GM18502 (cell line): ENCODE results near the gene IGFBP4.
"Not testable (repeated sequence)": the region's sequence is repeated elsewhere in the genome, so short reads cannot be mapped to it uniquely, and the experiment has no call there.

Source experiments
- ATAC-seq: cut with Tn5 transposase; IDR thresholded peaks from one replicate; pipeline ENCODE4 v1.9.1; 2021; ENCODE audit warnings: mild to moderate bottlenecking; ENCODE audit not compliant: unreplicated experiment, poor library complexity

Gene IGFBP4

DNA sequence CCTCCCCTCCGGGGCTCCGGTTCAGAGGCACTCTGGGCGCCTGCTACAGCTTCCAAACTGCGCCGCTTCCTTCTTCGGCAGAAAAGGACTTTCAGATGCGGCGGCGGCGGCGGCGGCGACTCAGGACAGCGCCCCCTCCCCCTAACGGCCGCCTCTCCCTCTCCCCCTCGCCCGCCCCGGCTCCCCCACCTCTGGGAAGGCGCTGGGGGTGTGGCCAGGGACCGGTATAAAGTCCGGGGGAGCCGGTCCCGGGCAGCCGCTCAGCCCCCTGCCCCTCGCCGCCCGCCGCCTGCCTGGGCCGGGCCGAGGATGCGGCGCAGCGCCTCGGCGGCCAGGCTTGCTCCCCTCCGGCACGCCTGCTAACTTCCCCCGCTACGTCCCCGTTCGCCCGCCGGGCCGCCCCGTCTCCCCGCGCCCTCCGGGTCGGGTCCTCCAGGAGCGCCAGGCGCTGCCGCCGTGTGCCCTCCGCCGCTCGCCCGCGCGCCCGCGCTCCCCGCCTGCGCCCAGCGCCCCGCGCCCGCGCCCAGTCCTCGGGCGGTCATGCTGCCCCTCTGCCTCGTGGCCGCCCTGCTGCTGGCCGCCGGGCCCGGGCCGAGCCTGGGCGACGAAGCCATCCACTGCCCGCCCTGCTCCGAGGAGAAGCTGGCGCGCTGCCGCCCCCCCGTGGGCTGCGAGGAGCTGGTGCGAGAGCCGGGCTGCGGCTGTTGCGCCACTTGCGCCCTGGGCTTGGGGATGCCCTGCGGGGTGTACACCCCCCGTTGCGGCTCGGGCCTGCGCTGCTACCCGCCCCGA lies at the start of gene IGFBP4:
Gene IGFBP4, plus strand, starts transcription at position 255 of the 792 bp plus-strand sequence. Its CDS starts 286 bp downstream, at position 541.
- no peak for ATAC-seq

DNA sequence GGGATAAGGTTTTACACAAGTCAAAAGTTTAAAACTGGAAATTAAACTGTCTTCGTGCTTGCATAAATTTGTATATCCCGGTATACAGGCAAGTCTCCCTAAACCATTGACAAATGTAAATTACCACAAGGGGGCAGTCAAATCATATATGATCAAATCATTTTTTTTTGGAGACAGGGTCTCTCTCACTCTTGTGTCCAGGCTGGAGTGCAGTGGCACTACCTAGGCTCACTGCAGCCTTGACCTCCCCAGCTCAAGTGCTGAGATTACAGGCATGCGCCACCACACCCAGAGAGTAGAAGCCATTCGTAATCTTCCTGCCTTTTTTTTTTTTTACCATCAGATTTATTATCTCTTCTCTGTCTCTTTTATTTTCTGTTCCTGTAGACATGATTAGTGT lies 44.1 kb upstream of the IGFBP4 start:
- ATAC-seq = no peak

DNA sequence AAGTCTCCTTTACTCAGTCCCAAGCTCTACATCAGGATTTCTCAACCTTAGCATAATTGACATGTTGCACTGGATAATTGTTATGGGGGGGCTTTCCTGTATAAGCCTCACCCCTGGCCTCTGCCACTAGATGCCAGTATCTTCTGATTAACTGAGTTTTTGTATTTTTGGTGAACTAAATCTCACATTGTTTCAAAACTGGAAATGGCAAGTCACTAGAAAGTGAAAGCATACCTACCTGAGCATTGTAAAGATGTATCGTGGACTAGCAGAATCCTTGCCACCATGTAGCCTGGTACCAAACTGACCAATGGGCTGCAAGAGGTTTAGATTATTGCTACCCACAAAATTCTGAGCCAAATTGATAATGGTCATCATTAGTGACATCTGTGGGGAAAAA lies 40.6 kb upstream of the IGFBP4 start:
- ATAC-seq = no peak

DNA sequence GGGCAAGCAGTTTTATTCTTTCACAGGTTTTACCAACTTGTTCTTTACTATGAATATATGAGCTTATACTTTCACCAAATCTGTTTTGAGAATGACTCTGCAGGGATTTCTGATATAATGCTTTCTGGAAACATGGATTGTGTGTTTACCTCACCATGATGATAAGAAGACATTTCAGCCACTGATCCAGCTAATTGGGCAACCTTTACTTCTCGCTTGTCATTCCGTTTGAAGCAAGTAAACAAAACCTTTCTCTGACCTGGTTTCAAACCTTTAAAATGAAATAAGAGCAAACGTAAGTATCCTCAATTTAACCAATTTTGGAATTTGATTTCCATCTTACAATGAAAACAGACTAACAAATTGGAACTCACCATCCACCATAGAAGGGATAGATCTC lies 39.2 kb upstream of the IGFBP4 start:
- no peak for ATAC-seq

DNA sequence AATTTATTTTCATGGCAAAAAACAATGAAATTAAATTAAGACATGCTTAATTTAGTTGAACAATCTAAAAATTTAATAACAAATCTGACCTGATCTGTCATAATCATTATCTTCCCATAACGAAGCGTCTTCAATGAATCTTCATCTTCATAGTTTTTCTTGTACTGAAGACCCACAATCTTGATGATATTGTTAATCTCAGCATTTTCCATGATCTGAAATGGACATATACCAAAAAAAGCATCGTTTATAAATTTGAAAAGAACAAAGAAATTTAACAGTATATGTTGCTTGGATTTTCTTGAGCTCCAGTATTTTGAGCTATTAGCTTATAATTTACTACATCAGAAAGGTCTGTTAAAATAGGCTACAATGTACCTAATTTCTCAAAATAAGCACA lies 35.8 kb upstream of the IGFBP4 start:
- ATAC-seq = no peak

DNA sequence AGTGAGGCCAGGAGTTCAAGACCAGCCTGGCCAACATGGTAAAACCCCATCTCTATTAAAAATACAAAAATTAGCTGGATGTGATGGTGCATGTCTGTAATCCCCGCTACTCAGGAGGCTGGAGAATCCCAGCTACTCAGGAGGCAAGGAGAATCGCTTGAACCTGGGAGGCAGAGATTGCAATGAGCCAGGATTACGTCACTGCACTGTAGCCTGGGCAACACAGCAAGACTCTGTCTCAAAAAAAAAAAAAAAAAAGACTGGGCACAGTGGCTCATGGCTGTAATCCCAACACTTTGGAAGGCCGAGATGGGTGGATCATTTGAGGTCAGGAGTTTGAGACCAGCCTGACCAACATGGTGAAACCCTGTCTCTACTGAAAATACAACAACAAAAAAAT lies 33.7 kb upstream of the IGFBP4 start:
- not testable (repeated sequence) for ATAC-seq

DNA sequence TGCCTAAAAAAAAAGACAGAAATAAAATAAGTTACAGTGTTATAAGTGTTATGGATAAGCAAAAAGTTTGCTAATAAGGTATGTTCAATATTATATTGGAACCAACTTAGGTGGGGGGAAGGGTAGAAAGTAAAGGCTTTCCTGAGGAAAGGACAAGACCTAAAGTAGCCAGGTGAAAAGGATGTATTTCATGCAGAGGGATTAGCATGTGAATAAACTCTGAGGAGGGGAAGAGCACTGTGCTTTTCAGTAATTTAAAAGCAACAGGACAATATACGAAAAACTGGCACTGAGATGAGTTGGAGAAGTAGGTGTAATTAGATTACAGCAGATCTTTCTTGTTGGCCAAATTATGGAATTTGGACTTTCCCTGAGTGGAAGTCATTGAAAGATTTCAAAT lies 33.2 kb upstream of the IGFBP4 start:
- ATAC-seq = no peak

DNA sequence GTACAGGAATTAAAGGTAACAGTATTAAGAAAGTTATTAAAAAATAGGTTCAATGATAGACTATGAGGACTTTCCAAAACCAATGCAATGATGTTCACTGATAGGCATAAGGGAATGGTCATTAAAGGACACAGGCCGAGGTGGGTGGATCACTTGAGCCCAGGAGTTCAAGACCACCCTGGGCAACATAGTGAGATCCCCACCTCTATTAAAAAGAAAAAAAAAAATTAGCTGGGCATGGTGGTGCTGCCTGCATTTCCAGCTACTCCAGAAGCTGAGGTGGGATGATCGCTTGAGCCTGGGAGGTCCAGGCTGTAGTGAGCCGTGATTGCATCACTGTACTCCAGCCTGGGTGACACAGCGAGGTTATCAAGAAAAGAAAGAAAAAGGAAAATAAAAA lies 31.4 kb upstream of the IGFBP4 start:
- ATAC-seq = no peak

DNA sequence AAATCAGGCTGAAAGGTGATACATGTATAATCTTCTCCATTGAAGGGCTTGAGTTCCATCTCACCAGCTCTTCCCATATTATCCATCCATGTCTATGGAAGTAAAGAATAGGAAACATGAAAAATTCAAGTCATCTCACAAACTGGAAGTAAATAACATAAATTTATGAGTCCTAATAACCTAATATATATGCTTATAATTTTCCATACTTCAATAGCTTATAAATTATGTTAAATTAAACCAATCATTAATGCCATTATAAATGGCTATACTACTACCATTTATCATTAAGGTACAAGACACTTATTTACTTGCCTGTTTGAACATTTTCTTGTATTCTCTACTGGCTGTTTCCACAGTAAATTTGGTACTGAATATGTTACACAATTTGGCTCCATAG lies 30.4 kb upstream of the IGFBP4 start:
- no peak for ATAC-seq

DNA sequence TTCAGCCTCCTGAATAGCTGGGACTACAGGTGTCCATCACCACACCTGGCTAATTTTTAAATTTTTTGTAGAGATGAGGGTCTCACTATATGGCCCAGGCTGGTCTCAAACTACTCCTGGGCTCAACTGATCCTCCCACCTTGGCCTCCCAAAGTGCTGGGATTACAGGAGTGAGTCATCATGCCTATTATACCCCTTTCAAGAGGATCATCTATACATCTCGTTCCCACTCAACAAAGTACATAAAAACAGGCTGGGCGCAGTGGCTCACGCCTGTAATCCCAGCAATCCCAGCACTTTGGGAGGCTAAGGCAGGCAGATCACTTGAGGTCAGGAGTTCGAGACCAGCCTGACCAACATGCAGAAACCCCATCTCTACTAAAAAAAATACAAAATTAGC lies 28.9 kb upstream of the IGFBP4 start:
- ATAC-seq = not testable (repeated sequence)

DNA sequence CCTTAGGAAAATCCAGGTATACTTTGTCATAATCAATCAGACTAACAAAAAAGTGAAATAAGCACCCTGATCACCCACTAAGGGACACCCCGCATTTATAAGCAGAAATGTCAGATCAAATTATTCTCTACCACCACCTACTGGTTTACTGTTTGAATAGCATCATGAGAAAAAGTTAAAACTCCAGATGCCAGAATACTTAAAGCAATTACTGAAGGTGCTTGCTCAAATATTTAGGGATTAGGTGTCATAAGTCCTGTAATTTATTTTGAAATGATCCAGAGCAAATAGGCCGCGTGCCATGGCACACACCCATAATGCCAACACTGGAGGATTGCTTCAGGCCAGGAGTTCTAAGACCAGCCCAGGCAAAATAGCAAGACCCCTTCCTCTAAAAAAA lies 27.9 kb upstream of the IGFBP4 start:
- ATAC-seq = no peak

DNA sequence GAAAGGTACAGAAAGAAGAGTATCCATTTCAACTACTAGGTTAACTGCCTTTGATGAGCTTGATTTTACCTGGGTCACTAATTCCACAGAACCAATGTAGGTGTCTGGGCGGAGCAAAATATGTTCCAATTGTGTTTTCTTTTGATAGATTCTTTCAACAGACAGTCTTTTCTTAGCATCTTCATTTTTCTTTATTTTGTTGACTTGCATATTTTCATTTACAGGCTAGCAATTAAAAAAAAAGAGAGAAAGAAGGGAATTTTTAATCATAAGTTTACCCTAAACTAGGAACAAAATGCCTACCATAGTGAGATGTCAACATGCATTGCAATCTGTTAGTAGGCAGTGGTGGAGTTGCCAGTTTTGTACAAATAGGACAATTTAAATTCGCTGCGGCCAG lies 26.6 kb upstream of the IGFBP4 start:
- no peak for ATAC-seq

DNA sequence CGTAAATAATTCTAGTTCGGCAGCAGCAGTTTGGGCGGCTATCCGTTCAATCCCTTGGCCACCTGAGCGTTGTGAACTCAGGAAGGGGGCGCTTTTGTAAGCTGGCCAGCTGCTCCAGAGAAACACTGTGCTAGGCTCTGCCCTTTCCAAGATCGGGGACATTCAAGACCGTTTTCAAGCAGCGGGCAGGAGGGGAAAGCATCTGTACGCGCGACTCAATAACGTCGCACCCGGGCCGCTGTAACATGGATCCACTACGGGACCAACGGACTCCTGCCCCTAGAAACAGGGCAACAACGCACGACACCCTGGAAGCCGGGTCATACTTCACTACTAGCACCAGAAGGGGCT lies 26.0 kb upstream of the IGFBP4 start:
- peak; percentile 18 for ATAC-seq

DNA sequence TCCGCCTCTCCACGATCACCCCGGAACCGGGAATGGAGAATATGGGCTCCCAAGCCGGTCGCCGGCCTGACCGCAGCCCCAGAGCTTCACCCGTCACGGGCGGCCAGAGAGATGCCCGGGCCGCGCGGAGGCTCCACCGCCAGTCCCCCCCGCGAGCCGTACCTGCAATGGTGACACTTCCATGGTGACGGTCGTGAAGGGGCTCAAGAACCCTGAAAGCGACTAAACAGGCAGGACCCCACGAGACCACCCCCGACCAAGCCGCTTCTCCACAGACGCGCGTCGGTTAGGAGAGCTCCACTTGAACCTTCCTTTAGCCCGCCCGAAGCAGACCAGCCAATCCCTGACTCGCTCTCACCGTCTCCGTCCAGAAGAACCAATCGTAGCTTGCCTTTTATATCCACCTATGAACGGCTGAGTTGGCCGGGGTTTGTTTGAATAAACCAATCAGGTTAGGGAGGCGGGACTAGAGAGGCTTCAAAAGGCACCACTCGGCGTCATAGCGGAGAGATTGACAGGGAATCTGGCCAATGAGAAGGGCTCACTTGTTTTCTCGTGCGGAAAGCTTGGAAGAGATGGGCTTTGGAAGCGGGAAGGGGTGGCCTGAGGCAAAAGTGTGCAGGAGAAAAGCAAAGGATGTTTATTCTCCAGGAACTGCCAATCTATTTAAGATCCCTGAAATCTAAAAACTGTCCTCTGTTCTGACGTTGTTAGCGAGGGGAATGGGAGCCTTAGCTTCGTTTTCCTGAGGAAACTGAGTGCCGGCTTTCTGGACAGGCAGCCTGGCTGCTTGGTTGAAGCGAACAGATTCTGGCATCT lies 25.4 kb upstream of the IGFBP4 start, which contains the start of gene TOP2A:
Gene TOP2A, minus strand, starts transcription at position 288 of the 819 bp plus-strand sequence. Its CDS starts 105 bp downstream, at position 183.
- peak; percentile 94 for ATAC-seq

DNA sequence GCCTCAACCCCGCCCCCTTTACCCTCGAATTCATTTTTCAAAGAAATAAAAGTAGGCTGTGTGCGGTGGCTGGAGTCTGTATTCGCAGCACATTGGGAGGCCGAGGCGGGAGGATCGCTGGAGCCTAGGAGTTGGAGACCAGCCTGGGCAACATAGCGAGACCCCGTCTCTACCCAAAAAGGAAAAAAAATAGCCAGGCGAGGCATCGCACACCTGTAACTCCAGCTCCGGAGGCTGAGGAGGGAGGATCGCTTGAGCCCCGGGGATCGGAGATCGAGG lies 24.9 kb upstream of the IGFBP4 start:
- no peak for ATAC-seq

DNA sequence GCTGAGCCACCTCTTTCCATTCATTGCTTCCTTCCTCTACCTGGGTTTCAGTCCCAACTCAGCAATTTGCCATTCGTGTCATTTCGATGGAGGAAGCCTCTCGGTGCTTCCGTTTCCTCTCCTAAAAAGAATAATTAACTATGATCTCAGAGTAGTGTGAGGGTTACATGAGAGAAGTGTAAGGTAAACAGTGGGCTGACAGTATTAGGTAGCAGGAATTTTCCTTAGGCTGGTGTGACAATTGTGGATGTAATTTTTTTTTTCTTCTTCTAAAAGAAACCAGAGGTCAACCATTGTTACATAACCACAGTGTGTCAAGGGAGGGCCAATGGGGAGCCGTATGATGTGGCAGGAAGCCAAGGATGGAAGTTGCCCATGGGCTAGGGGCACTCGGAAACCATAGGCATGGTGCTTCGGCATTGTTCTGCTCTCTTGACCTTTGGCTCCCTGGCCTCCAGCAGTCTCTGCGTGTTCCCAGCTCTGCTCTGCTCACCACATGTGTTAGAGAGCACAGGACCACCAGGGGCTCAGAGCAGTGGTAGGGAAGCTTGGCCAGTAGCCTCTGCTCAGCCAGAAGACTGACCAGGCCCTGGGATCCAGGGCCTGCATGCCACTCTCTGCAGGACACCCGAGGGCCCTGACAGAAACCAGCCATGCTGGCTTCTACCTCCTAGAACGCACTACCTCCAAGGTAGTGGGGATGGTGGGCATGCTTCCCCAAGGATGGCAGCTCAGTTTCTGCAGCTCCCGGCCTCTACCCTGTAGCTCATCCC lies 23.5 kb upstream of the IGFBP4 start:
- ATAC-seq = no peak

DNA sequence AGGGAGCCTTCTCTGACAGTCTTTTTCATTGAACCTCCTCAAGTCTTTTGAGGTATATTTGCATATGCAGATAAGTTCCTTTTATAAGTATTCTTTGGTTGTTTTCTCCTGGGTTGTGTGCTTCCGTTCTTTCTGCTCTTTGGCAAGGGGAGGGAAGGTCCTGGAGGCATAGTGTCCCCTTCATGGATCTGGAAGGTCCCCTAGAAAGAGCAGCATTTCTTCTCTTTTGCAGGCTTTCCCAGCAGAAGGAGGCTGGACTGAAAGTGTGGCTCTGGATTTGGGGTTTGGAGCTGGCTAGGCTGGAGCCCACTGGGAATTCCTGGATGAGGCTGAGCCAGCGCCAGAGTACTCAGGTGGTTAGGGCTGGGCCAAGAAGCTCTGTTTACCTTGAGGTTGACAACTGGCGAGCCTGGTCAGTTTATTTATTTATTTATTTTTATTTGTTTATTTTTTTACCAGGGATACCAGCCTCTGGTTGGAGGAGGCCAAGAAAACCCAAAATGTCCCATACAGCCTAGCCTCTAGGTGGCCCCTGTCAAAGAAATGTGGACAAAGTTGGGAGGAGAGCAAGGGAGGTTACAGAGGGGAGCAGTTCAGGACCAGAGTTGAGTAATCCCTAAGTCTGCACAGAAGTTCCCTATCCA lies 20.1 kb upstream of the IGFBP4 start:
- ATAC-seq = no peak

DNA sequence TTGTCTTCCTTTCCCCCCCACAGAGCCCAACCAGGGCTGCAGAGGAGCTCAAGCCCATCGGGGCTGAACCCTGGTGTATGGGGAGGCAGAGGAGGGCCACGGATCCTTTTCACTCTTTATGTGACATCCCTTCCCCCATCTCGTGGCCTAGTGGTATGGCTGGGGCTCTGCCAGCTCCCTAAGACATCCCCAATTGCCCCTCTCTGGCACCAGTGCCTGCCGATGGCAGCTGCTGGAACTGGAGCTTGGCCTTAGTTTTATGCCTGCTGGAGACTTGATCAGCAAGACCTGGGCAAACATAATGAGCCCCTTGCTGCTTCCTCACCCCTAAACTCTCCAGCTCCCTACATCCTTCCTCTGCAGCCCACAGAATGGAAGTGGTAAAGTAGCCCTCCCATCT lies 17.5 kb upstream of the IGFBP4 start:
- no peak for ATAC-seq

DNA sequence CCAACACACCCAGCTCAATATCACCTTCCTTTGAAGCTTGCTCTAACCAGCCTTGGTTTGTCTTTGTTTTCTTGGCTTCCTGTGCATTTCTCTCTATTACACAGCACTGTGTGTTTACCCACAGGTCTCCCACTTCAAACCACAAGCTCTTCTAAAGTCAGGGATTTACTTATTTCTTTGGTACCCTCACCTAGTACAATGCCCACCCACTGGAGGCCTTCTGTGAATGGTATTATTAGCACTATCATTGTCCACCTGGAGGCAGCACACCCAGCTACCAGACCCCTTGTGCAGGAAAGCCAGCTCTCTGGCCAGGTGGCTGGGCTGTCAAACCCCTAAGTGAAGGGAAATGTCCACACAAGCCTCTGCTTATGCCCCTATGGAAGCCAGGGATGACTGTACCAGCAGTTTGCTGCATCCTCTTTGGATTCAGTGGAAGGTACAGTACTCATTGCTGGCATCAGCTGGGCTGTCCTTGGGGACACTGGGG lies 16.2 kb upstream of the IGFBP4 start:
- no peak for ATAC-seq
